HTR-8/SVneo (cell line): ENCODE measurements around the gene MYH7.

Source experiments
- DNase-seq: peaks from one replicate; pipeline ENCODE4 v3.0.0; 2011; ENCODE audit warnings: low spot score, mixed read lengths; ENCODE audit not compliant: insufficient read length
- FAIRE-seq: peaks from 2 replicates; lab custom pipeline; 2011; peaks lifted over from hg19 to GRCh38; lab: Jason Lieb, UNC

Gene MYH7

GRCh38 chr14:23450379-23450778, 14.9 kb upstream of the MYH7 start:
- no peak for FAIRE-seq
- no peak for DNase-seq

DNA sequence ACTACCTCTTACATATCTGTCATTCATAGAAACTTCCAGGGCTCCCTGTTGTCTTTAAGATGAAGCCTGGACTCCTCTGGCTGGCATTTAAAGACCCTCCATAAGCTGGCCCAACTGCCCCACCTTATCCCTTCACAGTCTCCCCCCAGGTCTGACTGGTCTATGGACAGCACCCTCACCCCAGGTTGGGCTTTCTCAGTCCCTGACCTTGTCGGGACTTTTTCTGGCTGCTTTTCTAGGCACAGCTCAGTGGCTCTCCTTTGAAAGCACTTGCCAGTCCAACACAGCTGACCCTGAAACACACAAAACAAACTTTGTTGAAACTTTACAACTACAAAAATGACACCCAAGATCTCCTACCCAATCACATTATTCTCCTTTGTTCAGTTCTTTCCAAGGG, 13.9 kb upstream of the MYH7 start:
- DNase-seq (no peak), FAIRE-seq (no peak)

GRCh38 chr14:23447361-23448350, 12.2 kb upstream of the MYH7 start:
- FAIRE-seq = no peak

GRCh38 chr14:23446291-23446851, 10.9 kb upstream of the MYH7 start:
- FAIRE-seq (no peak), DNase-seq (no peak)

More at GRCh38 chr14:23447361-23448350, 12.2 kb upstream of the MYH7 start:
- no peak for DNase-seq

- no peak for FAIRE-seq
- no peak for DNase-seq
Measured at GRCh38 chr14:23445773-23446172, 10.3 kb upstream of the MYH7 start.

GRCh38 chr14:23444314-23444713, 8.9 kb upstream of the MYH7 start:
- no peak for FAIRE-seq
- DNase-seq = no peak

DNA sequence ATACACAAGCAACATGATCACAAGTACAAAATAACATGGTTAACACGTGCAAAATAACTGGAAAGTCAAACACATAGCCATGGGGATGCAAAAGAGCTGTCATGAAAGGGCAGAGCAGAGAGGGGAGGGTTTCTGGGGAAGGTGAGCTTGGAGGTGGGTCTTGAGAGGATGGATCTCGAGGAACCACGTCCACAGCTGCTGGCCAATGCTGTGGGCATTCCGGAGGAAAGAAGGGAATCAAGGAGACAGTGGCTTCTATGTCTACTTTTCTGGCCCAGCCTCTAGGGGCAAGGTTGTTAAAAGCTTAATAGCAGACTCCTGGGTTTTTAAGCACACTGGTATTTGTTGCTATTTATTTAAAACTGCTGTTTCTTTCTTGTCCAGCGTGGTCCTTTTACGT, 8.4 kb upstream of the MYH7 start:
- FAIRE-seq = no peak
- DNase-seq = no peak

- DNase-seq (no peak), FAIRE-seq (no peak)
Measured at GRCh38 chr14:23443411-23443812, 8.0 kb upstream of the MYH7 start.

GRCh38 chr14:23442721-23443356, 7.4 kb upstream of the MYH7 start:
- FAIRE-seq (no peak), DNase-seq (no peak)

DNA sequence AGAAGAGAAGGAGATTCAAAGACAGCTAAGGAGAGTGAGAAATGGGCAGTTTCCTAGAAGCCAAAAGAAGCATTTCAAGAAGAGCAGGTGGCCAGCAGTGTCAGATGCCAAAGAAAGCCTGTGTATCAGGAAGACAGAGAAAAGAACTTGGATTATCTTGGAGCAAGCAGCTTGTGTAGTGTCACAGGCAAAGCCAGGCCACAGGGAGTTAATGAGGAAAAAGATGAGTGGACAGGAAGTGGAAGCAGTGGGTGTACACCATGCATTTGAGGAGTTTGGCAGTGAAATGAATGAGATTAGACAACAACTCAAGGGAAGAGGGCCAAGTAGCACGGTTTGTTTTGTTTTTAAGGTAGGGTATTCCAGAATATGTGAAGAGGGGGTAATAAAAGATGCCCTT, 5.6 kb upstream of the MYH7 start:
- FAIRE-seq (no peak), DNase-seq (no peak)

- FAIRE-seq (no peak), DNase-seq (no peak)
Measured at GRCh38 chr14:23439107-23439835, 3.8 kb upstream of the MYH7 start.

- DNase-seq (no peak), FAIRE-seq (no peak)
Measured at GRCh38 chr14:23438101-23438971, 2.9 kb upstream of the MYH7 start.

DNA sequence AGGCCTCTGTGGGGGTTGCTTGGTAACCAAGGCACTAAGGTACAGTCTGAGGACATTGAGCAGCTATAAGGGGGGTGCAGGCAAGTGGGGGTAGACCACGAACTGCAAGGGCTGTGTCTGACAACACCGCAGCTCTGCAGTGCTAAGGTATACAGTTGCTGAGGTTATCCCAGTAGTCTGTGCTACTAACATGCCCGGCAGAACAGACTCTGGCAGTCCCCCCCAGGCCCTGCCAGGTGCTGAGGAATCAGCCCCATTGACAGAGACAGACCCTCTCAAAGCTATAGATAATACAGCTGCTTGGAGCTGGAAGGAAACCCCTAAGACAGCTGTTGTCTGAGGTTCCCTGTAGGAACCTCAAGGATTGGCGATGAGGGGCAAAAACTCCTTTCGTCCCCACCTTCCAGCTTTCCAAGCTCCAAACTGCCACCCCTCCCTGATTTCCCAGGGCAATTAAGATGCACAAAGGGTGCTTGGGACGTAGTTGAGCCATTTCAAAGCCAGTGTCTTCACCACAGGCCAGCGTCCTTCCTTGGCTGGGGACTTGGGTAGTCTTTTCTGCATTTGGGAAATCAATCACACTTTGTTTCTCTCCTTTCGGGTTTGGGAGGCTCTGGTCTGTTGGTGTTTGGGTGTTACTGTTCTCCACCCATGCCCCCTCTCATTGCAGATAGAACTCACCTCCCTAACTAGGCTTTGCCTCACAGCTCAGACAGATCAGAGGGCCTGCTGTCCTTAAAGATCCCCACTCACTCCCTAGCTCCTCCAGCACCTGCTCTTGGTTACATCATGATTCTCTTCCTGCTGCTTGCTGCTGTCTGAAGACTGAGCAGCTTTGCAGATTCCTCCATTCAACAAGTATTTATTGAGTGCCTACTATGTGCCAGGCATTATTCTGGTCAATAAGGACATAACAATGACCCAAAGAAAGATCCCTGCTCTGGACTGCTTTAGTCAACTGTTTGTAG, 2.0 kb upstream of the MYH7 start:
- FAIRE-seq = no peak
- no peak for DNase-seq

GRCh38 chr14:23436327-23437132, 1.1 kb upstream of the MYH7 start:
- FAIRE-seq (no peak), DNase-seq (no peak)

DNA sequence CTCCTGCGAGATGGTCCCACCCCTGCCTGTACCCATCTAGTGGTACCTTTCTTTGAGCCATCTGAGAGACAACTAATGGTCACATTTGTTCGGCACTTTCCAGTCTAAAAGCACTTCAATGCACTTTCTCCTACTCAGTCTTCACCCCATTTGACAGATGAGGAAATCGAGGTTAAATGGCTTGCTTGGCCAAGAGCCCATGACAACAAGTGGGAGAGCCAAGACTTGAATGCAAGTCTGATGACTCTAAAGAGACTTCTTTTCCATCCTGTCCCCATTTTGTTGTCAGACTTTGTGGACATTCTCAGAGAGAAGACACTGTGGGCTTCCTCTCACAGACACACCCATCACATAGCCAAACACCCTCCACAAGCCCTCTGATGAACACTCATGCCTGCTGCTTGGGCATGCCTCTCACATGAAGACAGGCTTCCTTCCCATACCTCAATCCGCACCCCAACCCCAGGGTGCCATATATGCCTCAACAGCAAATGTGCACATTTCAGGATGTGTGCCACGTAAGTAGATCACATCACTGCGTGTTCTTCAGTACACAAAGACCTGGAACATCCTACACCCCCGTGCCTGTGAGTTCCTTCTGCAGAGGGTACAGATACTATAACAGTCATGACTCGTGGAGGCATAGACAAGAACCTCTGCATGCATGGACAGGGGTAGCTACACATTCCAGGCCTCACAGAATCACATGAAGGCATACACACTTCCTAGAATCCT, 805 bp downstream of the MYH7 start:
- FAIRE-seq = no peak
- no peak for DNase-seq

DNA sequence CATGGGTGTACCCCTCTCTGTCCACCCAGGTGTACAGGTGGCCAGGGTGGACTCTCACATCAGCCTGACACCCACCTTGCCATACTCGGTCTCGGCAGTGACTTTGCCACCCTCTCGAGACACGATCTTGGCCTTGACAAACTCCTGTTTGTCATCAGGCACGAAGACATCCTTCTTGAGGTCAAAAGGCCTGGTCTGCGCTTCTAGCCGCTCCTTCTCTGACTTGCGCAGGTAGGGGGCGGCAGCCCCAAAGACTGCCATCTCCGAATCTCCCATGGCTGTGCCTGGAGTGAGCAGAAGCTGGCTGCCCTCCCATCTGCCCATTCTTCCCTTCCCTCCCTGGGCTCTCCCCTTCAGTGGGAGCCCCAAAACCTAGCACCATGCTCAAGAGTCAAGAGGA, 2.0 kb downstream of the MYH7 start:
- no peak for FAIRE-seq
- DNase-seq = no peak

- no peak for DNase-seq
- no peak for FAIRE-seq
Measured at GRCh38 chr14:23432946-23433345, 2.5 kb downstream of the MYH7 start.
